ENCODE measurements around the gene SGPL1. TPM values are rescaled to one million over a fixed set of nuclear protein-coding genes. Genes with fewer than 3 reads are reported as not detected.

Gene SGPL1
- total RNA-seq, 1 donor from 2014 or later, result 15.3 TPM

- intact Hi-C loops (cut with micrococcal nuclease), result no loop called here
- ATAC-seq, result no peak
- no peak for DNase-seq
Observed at GRCh38 chr10:70834021-70834420, 18.3 kb downstream of the SGPL1 start.

- intact Hi-C loops (cut with micrococcal nuclease), result no loop called here
- DNase-seq (no peak), ATAC-seq (no peak)
Observed at GRCh38 chr10:70834441-70835151, 18.8 kb downstream of the SGPL1 start.

- ATAC-seq (no peak), DNase-seq (no peak)
- intact Hi-C loops (cut with micrococcal nuclease), result no loop called here
Observed at GRCh38 chr10:70836319-70836718, 20.6 kb downstream of the SGPL1 start.

- ATAC-seq (no peak), DNase-seq (no peak)
- intact Hi-C loops (cut with micrococcal nuclease), result no loop called here
Observed at GRCh38 chr10:70837660-70838059, 21.9 kb downstream of the SGPL1 start.

GRCh38 chr10:70838270-70838805, 22.6 kb downstream of the SGPL1 start:
- ATAC-seq (no peak), DNase-seq (no peak)
- intact Hi-C loops (cut with micrococcal nuclease), result no loop called here

- DNase-seq (no peak), ATAC-seq (no peak)
- intact Hi-C loops (cut with micrococcal nuclease), result no loop called here
Observed at GRCh38 chr10:70840836-70841235, 25.1 kb downstream of the SGPL1 start.

GRCh38 chr10:70843333-70843732, 27.6 kb downstream of the SGPL1 start:
- intact Hi-C loops (cut with micrococcal nuclease), result no loop called here
- no peak for DNase-seq
- no peak for ATAC-seq

GRCh38 chr10:70843776-70844489, 28.2 kb downstream of the SGPL1 start:
- DNase-seq (no peak), ATAC-seq (no peak)
- intact Hi-C loops (cut with micrococcal nuclease), result no loop called here

GRCh38 chr10:70845256-70845655, 29.5 kb downstream of the SGPL1 start:
- DNase-seq, result no peak
- ATAC-seq, result no peak
- intact Hi-C loops (cut with micrococcal nuclease), result no loop called here

- intact Hi-C loops (cut with micrococcal nuclease), result no loop called here
- ATAC-seq (no peak), DNase-seq (no peak)
Observed at GRCh38 chr10:70845816-70846215, 30.1 kb downstream of the SGPL1 start.

GRCh38 chr10:70846795-70847194, 31.0 kb downstream of the SGPL1 start:
- intact Hi-C loops (cut with micrococcal nuclease), result no loop called here

GRCh38 chr10:70847659-70848360, 32.1 kb downstream of the SGPL1 start:
- intact Hi-C loops (cut with micrococcal nuclease), result no loop called here
- DNase-seq (no peak), ATAC-seq (peak; percentile 13)

More at GRCh38 chr10:70846795-70847194, 31.0 kb downstream of the SGPL1 start:
- DNase-seq (no peak), ATAC-seq (no peak)

GRCh38 chr10:70849582-70850016, 33.9 kb downstream of the SGPL1 start:
- ATAC-seq, result no peak
- intact Hi-C loops (cut with micrococcal nuclease), result no loop called here
- no peak for DNase-seq

GRCh38 chr10:70850097-70850496, 34.3 kb downstream of the SGPL1 start:
- DNase-seq, result no peak
- no peak for ATAC-seq
- intact Hi-C loops (cut with micrococcal nuclease), result no loop called here

- no peak for ATAC-seq
- intact Hi-C loops (cut with micrococcal nuclease), result no loop called here
Observed at GRCh38 chr10:70851597-70852475, 36.1 kb downstream of the SGPL1 start.

GRCh38 chr10:70853038-70853437, 37.3 kb downstream of the SGPL1 start:
- DNase-seq (no peak), ATAC-seq (no peak)
- intact Hi-C loops (cut with micrococcal nuclease), result no loop called here

More at GRCh38 chr10:70851597-70852475, 36.1 kb downstream of the SGPL1 start:
- DNase-seq, result no peak

- intact Hi-C loops (cut with micrococcal nuclease), result no loop called here
- no peak for ATAC-seq
- no peak for DNase-seq
Observed at GRCh38 chr10:70853457-70853856, 37.7 kb downstream of the SGPL1 start.

GRCh38 chr10:70856454-70856853, 40.7 kb downstream of the SGPL1 start:
- intact Hi-C loops (cut with micrococcal nuclease), result no loop called here
- no peak for DNase-seq
- no peak for ATAC-seq

GRCh38 chr10:70858759-70859158, 43.0 kb downstream of the SGPL1 start:
- ATAC-seq (peak; percentile 92), DNase-seq (no peak)
- intact Hi-C loops (cut with micrococcal nuclease), result no loop called here
